Smooth muscle cell (in vitro differentiated cells): ENCODE data around the gene JTB. TPM values are rescaled to one million over a fixed set of nuclear protein-coding genes. Genes with fewer than 3 reads are reported as not detected.

Experiments
- DNase-seq: peaks from one replicate; lab custom pipeline; 2025; ENCODE audit not compliant: unreplicated experiment; lab: John Stamatoyannopoulos, UW
- H2AFZ ChIP-seq: fragments of 200-600 bp; sonication (generic); 2 replicates; pipeline ENCODE4 v1.6.0; 2016; ENCODE audit warnings: antibody characterized with exemption, low read depth, mild to moderate bottlenecking
- H3F3A ChIP-seq: fragments of 200-600 bp; sonication (generic); 2 replicates; pipeline ENCODE4 v1.6.0; 2017; ENCODE audit warnings: antibody characterized with exemption, low read depth
- H3K27ac ChIP-seq: fragments of 200-600 bp; sonication (generic); 2 replicates; pipeline ENCODE4 v1.5.1; 2016; ENCODE audit warnings: low read depth, mild to moderate bottlenecking
- H3K27me3 ChIP-seq: fragments of 200-600 bp; sonication (generic); 2 replicates; pipeline ENCODE4 v1.6.1; 2016; ENCODE audit warnings: low read depth, mild to moderate bottlenecking
- H3K36me3 ChIP-seq: fragments of 200-600 bp; sonication (generic); 2 replicates; pipeline ENCODE4 v1.5.1; 2016; ENCODE audit warnings: low read depth
- H3K4me1 ChIP-seq: fragments of 200-600 bp; sonication (generic); 2 replicates; pipeline ENCODE4 v1.5.1; 2016; ENCODE audit warnings: low read depth
- H3K4me2 ChIP-seq: fragments of 200-600 bp; sonication (generic); 2 replicates; pipeline ENCODE4 v1.6.0; 2016; ENCODE audit warnings: mild to moderate bottlenecking
- H3K4me3 ChIP-seq: fragments of 200-600 bp; sonication (generic); 2 replicates; pipeline ENCODE4 v1.5.1; 2016; ENCODE audit warnings: mild to moderate bottlenecking
- H3K79me2 ChIP-seq: fragments of 200-600 bp; sonication (generic); 2 replicates; pipeline ENCODE4 v1.6.0; 2016; ENCODE audit warnings: low read depth, mild to moderate bottlenecking
- H3K9ac ChIP-seq: fragments of 200-600 bp; sonication (generic); 2 replicates; pipeline ENCODE4 v1.6.0; 2016; ENCODE audit warnings: low read depth
- H3K9me3 ChIP-seq: fragments of 200-600 bp; sonication (generic); replicated peaks from 2 replicates; pipeline ENCODE4 v1.5.1; 2016; ENCODE audit warnings: low read depth
- H4K20me1 ChIP-seq: fragments of 200-600 bp; sonication (generic); 2 replicates; pipeline ENCODE4 v1.6.0; 2016; ENCODE audit warnings: low read depth
- CTCF ChIP-seq: fragments of 200-600 bp; sonication (generic); IDR thresholded peaks from 2 replicates; pipeline ENCODE4 v1.5.1; 2017; ENCODE audit warnings: borderline replicate concordance, mild to moderate bottlenecking, antibody characterized with exemption; ENCODE audit not compliant: insufficient read depth, poor library complexity, severe bottlenecking
- WGBS: methylation state at CpG from one replicate; pipeline ENCODE4 v1.1.7; 2016; ENCODE audit warnings: low lambda C conversion rate; 5-methylcytosine and 5-hydroxymethylcytosine counted together
- polyA plus RNA-seq: library from polyadenylated mRNA; unstranded; fragments of >200 nt; fragmentation: Nextera tagmentation; extraction: Ambion mirVana; gene quantifications from 2 replicates; pipeline ENCODE4 v1.2.1, GENCODE V29; 2016
- total RNA-seq: library from RNA; depleted of rRNA; stranded (reverse); fragments of >200 nt; gene quantifications from 2 replicates; pipeline ENCODE4 v1.2.3, GENCODE V29; 2014

Gene JTB
- total and polyA plus RNA-seq, 2 experiments from 2014 or later, result 139 to 157 TPM

GRCh38 chr1:153968972-153969371 is 8.5 kb downstream of the JTB start:
- H3K9ac ChIP-seq, result no peak overlapping the region
- no peak for TF ChIP-seq CTCF
- H3K27me3 ChIP-seq, result no peaks in the 10 kb centered on the region
- H3K36me3 ChIP-seq, result no peaks in the 10 kb centered on the region
- H2AFZ ChIP-seq, result no peak overlapping the region
- H3K79me2 ChIP-seq, result peaks cover 13% of the 10 kb centered on the region
- no peak overlapping the region for H3K27ac ChIP-seq
- DNase-seq, result no peak
- 95% methylated on average over 2 of the region's 2 CpGs for whole genome bisulfite sequencing
- no peaks in the 10 kb centered on the region for H3K9me3 ChIP-seq
- H3F3A ChIP-seq, result peaks cover 8% of the 10 kb centered on the region
- peaks cover 14% of the 10 kb centered on the region for H3K4me1 ChIP-seq
- peak overlapping the region; percentile 63 for H3K4me3 ChIP-seq
- no peaks in the 10 kb centered on the region for H4K20me1 ChIP-seq
- peak overlapping the region; percentile 87 for H3K4me2 ChIP-seq

GRCh38 chr1:153968408-153968807 is 9.1 kb downstream of the JTB start:
- no peak overlapping the region for H3K27ac ChIP-seq
- peaks cover 13% of the 10 kb centered on the region for H3K79me2 ChIP-seq
- no peak overlapping the region for H2AFZ ChIP-seq
- no peaks in the 10 kb centered on the region for H3K36me3 ChIP-seq
- H3F3A ChIP-seq, result peaks cover 8% of the 10 kb centered on the region
- no peak for DNase-seq
- peak overlapping the region; percentile 87 for H3K4me2 ChIP-seq
- TF ChIP-seq CTCF, result no peak
- H3K27me3 ChIP-seq, result no peaks in the 10 kb centered on the region
- H3K4me1 ChIP-seq, result peaks cover 14% of the 10 kb centered on the region
- H3K4me3 ChIP-seq, result peak overlapping the region; percentile 63
- 44% methylated on average over 12 of the region's 13 CpGs for WGBS
- H4K20me1 ChIP-seq, result no peaks in the 10 kb centered on the region
- no peak overlapping the region for H3K9ac ChIP-seq
- H3K9me3 ChIP-seq, result no peaks in the 10 kb centered on the region

GRCh38 chr1:153968000-153968363 is 9.5 kb downstream of the JTB start:
- Histone ChIP-seq H3K27ac (peak overlapping the region; percentile 73), H2AFZ (peak overlapping the region; percentile 65), H3K27me3 (no peaks in the 10 kb centered on the region), H3K4me1 (peaks cover 14% of the 10 kb centered on the region), H3K4me2 (peak overlapping the region; percentile 87), H3K79me2 (peaks cover 15% of the 10 kb centered on the region), H3K9ac (peak overlapping the region; percentile 11), H3K9me3 (no peaks in the 10 kb centered on the region), H3K36me3 (no peaks in the 10 kb centered on the region), H4K20me1 (no peaks in the 10 kb centered on the region), H3K4me3 (peak overlapping the region; percentile 63), H3F3A (peaks cover 10% of the 10 kb centered on the region)
- WGBS, result 14% methylated on average over 8 of the region's 8 CpGs
- TF ChIP-seq CTCF, result no peak
- no peak for DNase-seq
